MCF 10A (cell line): ENCODE results near the gene CACNA2D3. TPM values are rescaled to one million over a fixed set of nuclear protein-coding genes. Genes with fewer than 3 reads are reported as not detected.
A peak's percentile ranks its signal among the peaks of the same experiment; 100 is the strongest.

Experiments
- BruUV-seq: library from RNA; stranded (reverse); fragments of 400-500 nt; replicated peaks from 2 replicates; lab custom pipeline; 2021; lab: Mats Ljungman, UMichigan
- CTCF ChIA-PET: fragments of 300-600 bp; sonication (Branson Sonifier 250); formaldehyde crosslinking; extraction: SDS; loops from one replicate; lab custom pipeline; 2021; ENCODE audit warnings: antibody characterized with exemption, inconsistent platforms; lab: Yijun Ruan, JAX
- POLR2A ChIA-PET: fragments of 300-600, 350-650 bp; sonication (Branson Sonifier 250); formaldehyde crosslinking; extraction: SDS; loops from one replicate; lab custom pipeline; 2020; ENCODE audit warnings: antibody characterized with exemption, inconsistent platforms; lab: Yijun Ruan, JAX
- DNase-seq: peaks from one replicate; pipeline ENCODE4 v3.0.0-alpha.2; 2018; ENCODE audit not compliant: unreplicated experiment
- H3K27ac Mint-ChIP-seq: one replicate; pipeline ENCODE4 v1.8.0; 2022; ENCODE audit warnings: mild to moderate bottlenecking, low read depth, mixed read lengths; ENCODE audit not compliant: unreplicated experiment
- H3K27me3 Mint-ChIP-seq: one replicate; pipeline ENCODE4 v1.8.0; 2022; ENCODE audit warnings: mixed read lengths; ENCODE audit not compliant: insufficient read depth, unreplicated experiment
- H3K36me3 Mint-ChIP-seq: one replicate; pipeline ENCODE4 v1.8.0; 2022; ENCODE audit warnings: mild to moderate bottlenecking, moderate library complexity, mixed read lengths; ENCODE audit not compliant: insufficient read depth, unreplicated experiment
- H3K4me1 Mint-ChIP-seq: one replicate; pipeline ENCODE4 v1.8.0; 2022; ENCODE audit warnings: mixed read lengths; ENCODE audit not compliant: insufficient read depth, unreplicated experiment
- H3K4me3 Mint-ChIP-seq: one replicate; pipeline ENCODE4 v1.8.0; 2022; ENCODE audit warnings: mild to moderate bottlenecking, moderate library complexity, mixed read lengths; ENCODE audit not compliant: unreplicated experiment
- H3K9me3 Mint-ChIP-seq: one replicate; pipeline ENCODE4 v1.8.0; 2022; ENCODE audit warnings: mixed read lengths; ENCODE audit not compliant: unreplicated experiment
- intact Hi-C: fragments of 100-400 bp; cut with micrococcal nuclease; formaldehyde crosslinking; loops from 2 replicates; pipeline ENCODE4 v1.14.1; 2022
- total RNA-seq: library from RNA; stranded (reverse); gene quantifications from 2 replicates; pipeline ENCODE4 v1.2.3, GENCODE V29; 2022
- TF ChIP-seq, protein P1 (sequence below): fragments of 200-600 bp; IDR thresholded peaks from one replicate; pipeline ENCODE4 v1.8.0; 2022; ENCODE audit warnings: antibody characterized with exemption, mild to moderate bottlenecking; ENCODE audit not compliant: unreplicated experiment

The CACNA2D3 gene
- total RNA-seq, 1 experiment from 2014 or later, result 2.3 TPM

DNA sequence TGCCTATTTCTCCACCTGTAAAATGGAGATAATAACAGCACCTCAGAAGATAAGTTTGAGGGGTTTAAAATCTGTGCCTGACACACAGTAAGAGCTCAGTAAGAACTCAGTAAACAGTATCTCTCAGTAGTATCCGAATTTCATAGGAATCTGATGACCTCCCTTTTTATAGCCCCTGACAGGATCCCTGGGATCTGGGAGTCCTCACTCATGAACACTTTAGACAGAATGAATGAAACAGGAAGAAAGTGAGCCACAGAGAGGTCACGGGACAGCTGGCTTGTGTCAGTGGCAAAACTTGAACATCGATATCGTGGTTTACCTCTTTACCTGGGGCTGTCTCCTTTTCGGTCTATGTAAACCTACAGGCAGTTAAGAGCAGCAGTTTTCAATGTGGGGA lies 754.3 kb downstream of the CACNA2D3 start:
- Mint-ChIP-seq H3K4me1 (peaks cover 36% of the 10 kb centered on the region), H3K27me3 (no peaks in the 10 kb centered on the region), H3K27ac (no peak overlapping the region), H3K9me3 (no peaks in the 10 kb centered on the region), H3K36me3 (no peaks in the 10 kb centered on the region), H3K4me3 (no peak overlapping the region)
- TF ChIP-seq, protein P1, sequence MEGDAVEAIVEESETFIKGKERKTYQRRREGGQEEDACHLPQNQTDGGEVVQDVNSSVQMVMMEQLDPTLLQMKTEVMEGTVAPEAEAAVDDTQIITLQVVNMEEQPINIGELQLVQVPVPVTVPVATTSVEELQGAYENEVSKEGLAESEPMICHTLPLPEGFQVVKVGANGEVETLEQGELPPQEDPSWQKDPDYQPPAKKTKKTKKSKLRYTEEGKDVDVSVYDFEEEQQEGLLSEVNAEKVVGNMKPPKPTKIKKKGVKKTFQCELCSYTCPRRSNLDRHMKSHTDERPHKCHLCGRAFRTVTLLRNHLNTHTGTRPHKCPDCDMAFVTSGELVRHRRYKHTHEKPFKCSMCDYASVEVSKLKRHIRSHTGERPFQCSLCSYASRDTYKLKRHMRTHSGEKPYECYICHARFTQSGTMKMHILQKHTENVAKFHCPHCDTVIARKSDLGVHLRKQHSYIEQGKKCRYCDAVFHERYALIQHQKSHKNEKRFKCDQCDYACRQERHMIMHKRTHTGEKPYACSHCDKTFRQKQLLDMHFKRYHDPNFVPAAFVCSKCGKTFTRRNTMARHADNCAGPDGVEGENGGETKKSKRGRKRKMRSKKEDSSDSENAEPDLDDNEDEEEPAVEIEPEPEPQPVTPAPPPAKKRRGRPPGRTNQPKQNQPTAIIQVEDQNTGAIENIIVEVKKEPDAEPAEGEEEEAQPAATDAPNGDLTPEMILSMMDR, result no peak
- no TSS peak for BruUV-seq
- intact Hi-C loops, result no loop called here
- POLR2A ChIA-PET, result interaction anchor here (0.5 kb wide), 1 partner anchor 32 kb away, joined by 3 read pairs; no protein-coding TSS in a partner anchor
- DNase-seq, result no peak
- CTCF ChIA-PET, result interaction anchor here (1.0 to 1.6 kb wide), 4 partner anchors 8 to 870 kb away, joined by 3 to 5 read pairs (median 4); no protein-coding TSS in a partner anchor

DNA sequence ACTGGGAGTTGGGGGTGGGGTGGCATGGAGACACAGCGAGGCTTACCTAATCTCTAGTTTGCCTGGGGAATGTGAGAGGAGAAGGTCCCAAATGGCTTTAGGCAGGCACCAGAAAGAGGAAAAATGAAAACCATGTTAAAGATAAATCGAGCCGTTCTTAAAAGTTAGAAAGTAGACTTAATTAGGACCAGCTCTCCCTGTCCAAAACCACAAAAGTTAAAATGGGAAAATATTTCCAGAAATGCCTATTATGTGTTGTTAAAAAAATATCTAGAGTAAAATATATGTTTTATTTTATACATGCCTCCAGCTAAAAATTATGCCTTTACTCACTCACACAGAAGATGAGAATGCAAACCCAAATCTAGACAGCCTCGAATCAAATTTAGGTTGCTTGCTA lies 755.4 kb downstream of the CACNA2D3 start:
- Mint-ChIP-seq H3K27me3 (no peaks in the 10 kb centered on the region), H3K9me3 (no peaks in the 10 kb centered on the region), H3K27ac (peak overlapping the region; percentile 14), H3K4me1 (peaks cover 36% of the 10 kb centered on the region), H3K4me3 (no peak overlapping the region), H3K36me3 (no peaks in the 10 kb centered on the region)
- intact Hi-C loops, result no loop called here
- no TSS peak for BruUV-seq
- ChIA-PET CTCF (interaction anchor here (0.5 to 1.6 kb wide), 6 partner anchors 18 to 869 kb away, joined by 3 to 5 read pairs (median 3); no protein-coding TSS in a partner anchor), POLR2A (no interaction called here)
- TF ChIP-seq, protein P1, result no peak
- no peak for DNase-seq

DNA sequence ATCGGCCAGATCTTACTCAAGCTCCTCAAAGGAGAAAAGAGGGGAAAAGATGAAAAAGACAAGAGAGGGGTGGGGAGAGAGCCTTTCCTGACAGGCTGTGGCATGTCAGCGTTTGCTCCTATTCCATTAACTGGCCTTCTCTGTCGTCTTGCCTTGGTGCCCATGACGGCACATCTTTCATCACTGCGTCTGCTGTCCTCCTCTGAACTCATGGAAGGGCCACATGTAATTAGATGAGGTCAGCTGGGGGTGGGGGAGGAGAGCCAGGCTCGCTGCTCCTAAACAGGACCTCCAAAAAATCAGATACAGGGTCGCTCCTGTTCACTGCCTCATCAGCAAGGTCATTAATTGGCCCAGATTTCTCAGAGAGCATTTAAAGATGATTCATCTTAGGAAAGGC lies 755.8 kb downstream of the CACNA2D3 start:
- no peak for DNase-seq
- H3K4me1 Mint-ChIP-seq, result peaks cover 35% of the 10 kb centered on the region
- H3K27me3 Mint-ChIP-seq, result no peaks in the 10 kb centered on the region
- H3K27ac Mint-ChIP-seq, result peak overlapping the region; percentile 14
- no peaks in the 10 kb centered on the region for H3K36me3 Mint-ChIP-seq
- TF ChIP-seq, protein P1, result no peak
- no peaks in the 10 kb centered on the region for H3K9me3 Mint-ChIP-seq
- H3K4me3 Mint-ChIP-seq, result no peak overlapping the region
- ChIA-PET POLR2A (no interaction called here), CTCF (interaction anchor here (0.6 to 1.6 kb wide), 6 partner anchors 8 to 913 kb away, joined by 3 to 5 read pairs (median 4); no protein-coding TSS in a partner anchor)
- BruUV-seq, result no TSS peak
- intact Hi-C loops, result no loop called here

DNA sequence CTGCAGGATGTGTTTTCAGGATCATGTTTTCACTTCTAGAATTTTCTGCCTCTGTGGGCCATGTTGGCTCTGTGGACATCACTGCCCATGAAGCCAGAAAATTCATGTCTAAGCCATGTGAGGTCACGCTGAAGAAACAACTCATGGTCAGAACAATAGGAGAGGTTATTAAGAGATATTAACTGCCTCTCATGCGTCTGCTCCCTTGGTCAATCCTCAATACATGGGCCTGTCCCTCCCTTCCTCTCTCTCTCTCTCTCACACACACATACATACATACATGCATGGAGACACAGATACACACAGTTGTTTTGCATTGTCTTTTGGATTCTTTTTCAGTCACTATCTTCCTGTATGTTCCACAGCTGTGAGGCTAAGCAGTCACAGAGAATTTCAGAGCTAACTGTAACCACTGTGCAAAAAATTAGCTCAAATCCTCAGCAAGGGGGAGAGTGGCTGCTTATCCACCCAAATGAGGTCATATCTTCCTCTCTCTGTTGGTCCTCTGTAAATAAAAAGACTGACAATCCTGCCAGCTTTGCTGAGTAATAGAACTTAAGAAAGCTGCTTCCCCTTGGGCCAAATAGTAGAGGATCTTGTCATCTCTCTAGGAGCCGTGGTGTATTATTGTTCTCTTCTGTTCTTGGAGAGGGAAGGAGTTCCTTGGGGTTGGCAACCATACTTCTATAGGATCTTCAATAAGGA lies 759.9 kb downstream of the CACNA2D3 start:
- peak; percentile 88 for DNase-seq
- no peaks in the 10 kb centered on the region for H3K27me3 Mint-ChIP-seq
- H3K4me3 Mint-ChIP-seq, result no peak overlapping the region
- H3K4me1 Mint-ChIP-seq, result peaks cover 24% of the 10 kb centered on the region
- H3K27ac Mint-ChIP-seq, result peak overlapping the region; percentile 49
- no TSS peak for BruUV-seq
- no peaks in the 10 kb centered on the region for H3K9me3 Mint-ChIP-seq
- TF ChIP-seq, protein P1, result no peak
- H3K36me3 Mint-ChIP-seq, result no peaks in the 10 kb centered on the region
- CTCF ChIA-PET, result interaction anchor here (0.7 to 1.0 kb wide), 4 partner anchors 10 to 444 kb away, joined by 3 to 4 read pairs (median 3); no protein-coding TSS in a partner anchor
- intact Hi-C loops, result loop anchor here (10.0 kb wide), 1 partner anchor 453 kb away; no protein-coding TSS in a partner anchor
- POLR2A ChIA-PET, result interaction anchor here (0.6 to 3.1 kb wide), 8 partner anchors 10 to 680 kb away, joined by 3 to 24 read pairs (median 4); no protein-coding TSS in a partner anchor
